AG08396 (cell line): ENCODE data around the gene CLIP2.
A peak's percentile ranks its signal among the peaks of the same experiment; 100 is the strongest.
"Not testable (repeated sequence)": the region's sequence is repeated elsewhere in the genome, so short reads cannot be mapped to it uniquely, and the experiment has no call there.

ENCODE experiments used
- DNase-seq: peaks from one replicate; pipeline ENCODE4 v3.0.0; 2012; ENCODE audit warnings: low spot score, mixed read lengths

Gene CLIP2

GRCh38 chr7:74332373-74333176 is 43.4 kb downstream of the CLIP2 start:
- DNase-seq, result no peak

DNA sequence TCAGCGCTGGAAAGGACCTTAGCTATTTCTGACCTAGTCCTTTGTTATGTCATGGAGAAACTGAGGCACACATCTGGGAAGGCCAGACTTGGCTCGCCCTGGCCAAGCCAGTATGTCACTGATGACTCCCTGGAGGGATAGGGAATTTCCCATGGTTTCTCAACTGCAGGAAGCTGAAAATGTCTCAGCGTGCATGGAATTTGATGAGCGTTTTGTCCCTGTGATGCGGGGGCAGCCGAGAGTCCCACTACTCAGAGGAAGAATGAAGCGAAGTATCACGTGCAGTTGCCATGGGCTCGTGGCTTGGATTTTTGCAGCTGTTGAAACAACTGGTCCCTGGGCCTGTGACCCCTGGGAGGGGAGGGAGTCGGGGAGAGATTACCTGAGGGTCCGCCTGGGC is 44.8 kb downstream of the CLIP2 start:
- DNase-seq, result no peak

DNA sequence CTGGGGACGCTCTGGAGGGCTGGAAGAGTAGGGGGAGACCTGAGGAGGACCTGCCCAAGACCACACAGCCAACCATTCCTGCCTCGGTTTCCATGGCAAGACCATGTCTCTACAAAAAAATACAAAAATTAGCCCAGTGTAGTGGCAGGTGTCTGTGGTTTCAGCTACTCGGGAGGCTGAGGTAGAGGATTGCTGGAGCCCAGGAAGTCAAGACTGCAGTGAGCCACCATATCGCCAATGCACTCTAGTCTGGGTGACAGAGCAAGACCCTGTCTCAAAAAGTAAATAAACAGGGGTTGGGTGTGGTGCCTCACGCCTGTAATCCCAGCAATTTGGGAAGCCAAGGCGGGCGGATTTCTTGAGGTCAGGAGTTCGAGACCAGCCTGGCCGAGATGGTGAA is 48.7 kb downstream of the CLIP2 start:
- no peak for DNase-seq

DNA sequence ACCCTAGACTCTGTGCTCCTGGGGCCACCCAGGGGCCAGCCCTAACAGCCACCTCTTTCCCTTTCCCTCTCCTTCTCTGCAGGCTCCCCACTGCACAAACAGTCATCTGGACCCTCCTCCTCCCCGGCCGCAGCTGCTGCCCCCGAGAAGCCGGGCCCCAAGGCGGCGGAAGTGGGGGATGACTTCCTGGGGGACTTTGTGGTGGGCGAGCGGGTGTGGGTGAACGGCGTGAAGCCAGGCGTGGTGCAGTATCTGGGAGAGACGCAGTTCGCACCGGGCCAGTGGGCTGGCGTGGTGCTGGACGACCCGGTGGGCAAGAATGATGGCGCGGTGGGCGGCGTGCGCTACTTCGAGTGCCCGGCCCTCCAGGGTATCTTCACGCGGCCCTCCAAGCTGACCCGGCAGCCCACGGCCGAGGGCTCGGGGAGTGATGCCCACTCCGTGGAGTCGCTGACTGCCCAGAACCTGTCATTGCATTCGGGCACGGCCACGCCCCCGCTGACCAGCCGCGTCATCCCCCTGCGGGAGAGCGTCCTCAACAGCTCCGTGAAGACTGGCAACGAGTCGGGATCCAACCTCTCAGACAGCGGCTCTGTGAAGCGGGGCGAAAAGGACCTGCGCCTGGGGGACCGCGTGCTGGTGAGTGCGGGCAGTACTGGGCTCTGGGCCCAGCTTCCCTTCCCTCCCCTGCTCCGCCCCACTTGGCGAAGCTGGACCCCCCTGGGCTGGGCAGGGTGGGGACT is 49.3 kb downstream of the CLIP2 start:
- DNase-seq, result no peak

DNA sequence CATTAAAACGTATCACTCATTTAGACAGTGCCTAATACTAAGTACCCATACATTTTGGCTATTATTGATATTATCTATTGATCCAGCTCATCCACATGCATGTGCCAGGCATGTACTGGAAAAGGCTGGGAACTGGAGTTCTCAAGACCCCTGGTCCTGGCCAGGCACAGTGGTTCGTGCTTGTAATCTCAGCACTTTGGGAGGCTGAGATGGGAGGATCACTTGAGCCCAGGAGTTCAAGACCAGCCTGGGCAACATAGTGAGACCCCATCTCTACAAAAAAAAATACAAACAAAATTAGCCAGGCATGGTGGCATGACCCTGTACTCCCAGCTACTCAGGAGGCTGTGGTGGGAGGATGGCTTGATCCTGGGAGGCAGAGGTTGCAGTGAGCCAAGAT is 50.4 kb downstream of the CLIP2 start:
- DNase-seq, result not testable (repeated sequence)

- peak; percentile 89 for DNase-seq
Observed at GRCh38 chr7:74343281-74344131, 54.3 kb downstream of the CLIP2 start.

DNA sequence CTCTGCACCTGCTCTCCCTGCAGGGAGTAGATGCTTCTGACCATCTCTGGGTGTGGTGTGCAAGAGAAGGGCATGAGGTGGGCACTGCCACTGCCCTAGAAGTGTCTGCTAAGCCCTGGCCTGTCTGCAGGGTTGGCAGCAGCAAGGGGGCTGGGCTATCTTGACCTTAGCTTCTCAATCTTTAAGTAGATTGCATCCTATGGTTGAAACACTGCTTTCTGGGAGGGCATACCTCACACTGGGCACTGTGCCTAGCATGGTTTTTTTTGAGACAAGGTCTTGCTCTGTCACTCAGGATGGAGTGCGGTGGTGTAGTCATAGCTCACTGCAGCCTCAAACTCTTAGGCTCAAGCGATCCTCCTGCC is 54.9 kb downstream of the CLIP2 start:
- no peak for DNase-seq

GRCh38 chr7:74344786-74345185 is 55.6 kb downstream of the CLIP2 start:
- DNase-seq, result no peak

GRCh38 chr7:74345970-74346369 is 56.8 kb downstream of the CLIP2 start:
- DNase-seq, result no peak

- DNase-seq, result no peak
Observed at GRCh38 chr7:74349621-74350020, 60.4 kb downstream of the CLIP2 start.

DNA sequence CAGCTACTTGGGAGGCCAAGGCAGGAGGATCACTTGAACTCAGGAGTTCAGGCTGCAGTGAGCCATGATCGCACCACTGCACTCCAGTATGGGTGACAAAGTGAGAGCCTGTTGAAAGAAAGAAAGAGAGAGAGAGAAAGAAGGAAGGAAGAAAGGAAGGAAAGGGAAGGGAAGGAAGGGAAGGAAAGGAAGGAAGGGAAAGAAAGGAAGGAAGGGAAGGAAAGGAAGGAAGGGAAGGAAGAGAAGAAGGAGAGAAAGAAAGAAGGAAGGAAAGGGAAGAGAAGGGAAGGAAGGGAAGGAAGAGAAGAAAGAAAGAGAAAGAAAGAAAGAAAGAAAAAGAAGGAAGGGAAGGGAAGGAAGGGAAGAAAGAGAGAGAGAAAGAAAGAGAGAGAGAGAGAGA is 61.5 kb downstream of the CLIP2 start:
- no peak for DNase-seq

GRCh38 chr7:74351836-74352235 is 62.6 kb downstream of the CLIP2 start:
- no peak for DNase-seq

DNA sequence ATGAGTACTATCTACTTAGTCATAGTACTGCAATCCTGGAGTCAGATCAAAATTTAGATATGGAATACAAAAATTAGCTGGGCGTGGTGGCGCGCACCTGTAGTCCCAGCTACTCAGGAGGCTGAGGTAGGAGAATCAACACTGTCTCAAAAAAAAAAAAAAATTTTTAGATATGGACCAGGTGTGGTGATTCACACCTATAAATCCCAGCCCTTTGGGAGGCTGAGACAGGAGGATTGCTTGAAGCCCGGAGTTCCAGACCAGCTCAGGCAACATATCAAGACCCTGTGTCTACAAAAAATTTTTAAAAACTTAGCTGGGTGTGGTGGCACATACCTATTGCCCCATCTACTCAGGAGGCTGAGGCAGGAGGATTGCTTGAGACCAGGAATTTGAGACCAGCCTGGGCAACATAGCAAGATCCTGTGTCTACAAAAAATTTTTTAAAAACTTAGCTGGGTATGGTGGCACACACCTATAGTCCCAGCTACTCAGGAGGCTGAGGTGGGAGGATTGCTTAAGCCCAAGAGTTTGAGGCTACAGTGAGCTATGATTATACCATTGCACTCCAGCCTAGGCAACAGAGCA is 63.4 kb downstream of the CLIP2 start:
- DNase-seq, result not testable (repeated sequence)

DNA sequence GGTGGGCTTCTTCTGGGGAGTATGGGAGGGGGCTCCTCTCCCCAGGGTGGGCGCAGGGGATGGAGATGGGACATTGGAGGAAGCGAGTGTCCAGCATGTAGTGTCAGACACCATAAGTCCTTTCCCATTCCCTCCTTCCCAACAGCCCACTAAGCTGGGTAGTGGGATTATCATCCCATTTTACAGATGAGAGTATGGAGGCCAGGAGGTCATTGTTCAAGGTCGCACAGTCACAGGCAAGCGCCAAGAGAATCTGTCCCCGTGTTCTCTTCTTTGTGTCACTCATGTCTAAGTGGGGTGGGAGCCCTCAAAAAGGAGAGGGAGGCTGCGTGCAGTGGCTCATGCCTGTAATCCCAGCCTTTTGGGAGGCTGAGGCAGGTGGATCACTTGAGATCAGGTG is 64.8 kb downstream of the CLIP2 start:
- no peak for DNase-seq

DNA sequence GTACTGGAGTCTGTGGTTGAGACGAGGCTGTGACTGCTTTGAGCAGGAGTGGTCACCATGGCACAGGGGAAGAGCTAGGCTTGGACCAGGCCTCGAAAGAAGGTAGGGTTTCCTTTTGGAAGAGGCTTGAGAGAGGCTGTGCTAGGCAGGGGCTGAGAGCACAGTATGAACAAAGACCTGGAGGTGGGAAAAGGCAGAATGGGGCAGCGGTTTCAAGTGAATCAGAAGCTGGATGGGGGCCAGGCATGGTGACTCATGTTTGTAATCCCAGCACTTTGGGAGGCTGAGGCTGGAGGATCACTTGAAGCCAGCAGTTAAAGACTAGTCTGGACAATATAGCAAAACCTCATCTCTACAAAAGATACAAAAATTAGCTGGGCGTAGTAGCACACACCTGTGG is 65.9 kb downstream of the CLIP2 start:
- peak; percentile 75 for DNase-seq

GRCh38 chr7:74356589-74357315 is 67.5 kb downstream of the CLIP2 start:
- DNase-seq, result no peak

- DNase-seq, result no peak
Observed at GRCh38 chr7:74360008-74360407, 70.8 kb downstream of the CLIP2 start.

GRCh38 chr7:74362266-74362665 is 73.1 kb downstream of the CLIP2 start:
- no peak for DNase-seq

DNA sequence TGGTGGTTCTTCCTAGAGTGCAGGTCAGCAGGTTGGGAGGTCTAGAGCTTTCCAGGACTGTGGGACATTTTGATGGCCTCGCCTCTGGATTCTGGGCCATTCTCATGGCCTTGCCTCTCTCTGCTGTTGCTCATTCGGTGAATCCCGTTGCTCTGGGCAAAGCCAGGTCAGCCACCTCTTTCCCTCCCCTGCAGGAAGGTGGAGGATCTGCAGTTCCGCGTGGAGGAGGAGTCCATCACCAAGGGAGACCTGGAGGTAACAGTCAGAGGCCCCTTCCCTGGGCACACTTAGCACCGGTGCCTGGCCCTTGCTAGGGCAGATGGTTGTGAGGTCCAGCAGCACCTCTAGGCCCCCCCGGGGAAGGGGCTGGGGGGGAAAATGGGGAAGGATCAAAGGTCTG is 74.9 kb downstream of the CLIP2 start:
- no peak for DNase-seq

- peak; percentile 94 for DNase-seq
Observed at GRCh38 chr7:74365322-74366022, 76.3 kb downstream of the CLIP2 start.
